GM23338 (cell line): Measurements from ENCODE around the gene KIAA1549. TPM values are rescaled to one million over a fixed set of nuclear protein-coding genes. Genes with fewer than 3 reads are reported as not detected.
A peak's percentile ranks its signal among the peaks of the same experiment; 100 is the strongest.

Experiments
- ATAC-seq: fragments of 200-7000 bp; cut with Tn5 transposase; 3 replicates; pipeline ENCODE4 v1.9.1; 2020
- DNase-seq: peaks from one replicate; pipeline ENCODE4 v3.0.0-alpha.2; 2015; ENCODE audit warnings: low spot score
- H2AFZ ChIP-seq: fragments of 200-600 bp; sonication (generic); 2 replicates; pipeline ENCODE4 v1.8.0; 2016; ENCODE audit warnings: antibody characterized with exemption, mild to moderate bottlenecking, moderate library complexity
- H3F3A ChIP-seq: fragments of 200-600 bp; sonication (generic); replicated peaks from 2 replicates; pipeline ENCODE4 v1.8.0; 2017; ENCODE audit warnings: antibody characterized with exemption, mixed run types, low read depth
- H3K27ac ChIP-seq: fragments of 200-600 bp; sonication (generic); 2 replicates; pipeline ENCODE4 v1.6.1; 2016; ENCODE audit warnings: low read depth
- H3K27me3 ChIP-seq: fragments of 200-600 bp; sonication (generic); 2 replicates; pipeline ENCODE4 v1.8.0; 2016; ENCODE audit warnings: mild to moderate bottlenecking, mixed run types, moderate library complexity; ENCODE audit not compliant: insufficient read depth
- H3K36me3 ChIP-seq: fragments of 200-600 bp; sonication (generic); 2 replicates; pipeline ENCODE4 v1.8.0; 2016; ENCODE audit warnings: mild to moderate bottlenecking; ENCODE audit not compliant: insufficient read depth
- H3K4me1 ChIP-seq: fragments of 200-600 bp; sonication (generic); 2 replicates; pipeline ENCODE4 v1.8.0; 2016; ENCODE audit warnings: mild to moderate bottlenecking, moderate library complexity; ENCODE audit not compliant: insufficient read depth
- H3K4me2 ChIP-seq: fragments of 200-600 bp; sonication (generic); 2 replicates; pipeline ENCODE4 v1.7.1; 2017; ENCODE audit warnings: mixed run types
- H3K4me3 ChIP-seq: fragments of 200-600 bp; sonication (generic); 2 replicates; pipeline ENCODE4 v1.6.1; 2016; ENCODE audit warnings: mixed run types
- H3K79me2 ChIP-seq: fragments of 200-600 bp; sonication (generic); replicated peaks from 2 replicates; pipeline ENCODE4 v1.8.0; 2017; ENCODE audit warnings: mild to moderate bottlenecking; ENCODE audit not compliant: insufficient read depth
- H3K9me2 ChIP-seq: fragments of 200-600 bp; sonication (generic); 2 replicates; pipeline ENCODE4 v1.8.0; 2017; ENCODE audit not compliant: insufficient read depth
- H4K20me1 ChIP-seq: fragments of 200-600 bp; sonication (generic); replicated peaks from 2 replicates; pipeline ENCODE4 v1.8.0; 2017; ENCODE audit warnings: mild to moderate bottlenecking; ENCODE audit not compliant: insufficient read depth
- H3K27ac Mint-ChIP-seq: 2 replicates; pipeline ENCODE4 v1.8.0; 2020; ENCODE audit warnings: inconsistent platforms, mild to moderate bottlenecking, moderate library complexity, mixed read lengths
- H3K27me3 Mint-ChIP-seq: 3 replicates; pipeline ENCODE4 v1.8.0; 2022; ENCODE audit warnings: low read depth, mild to moderate bottlenecking, moderate library complexity, mixed read lengths, inconsistent platforms; ENCODE audit not compliant: insufficient read depth, poor library complexity
- H3K36me3 Mint-ChIP-seq: 3 replicates; pipeline ENCODE4 v1.8.0; 2021; ENCODE audit warnings: low read depth, mild to moderate bottlenecking, inconsistent platforms, moderate library complexity, mixed read lengths
- H3K4me1 Mint-ChIP-seq: 3 replicates; pipeline ENCODE4 v1.8.0; 2020; ENCODE audit warnings: mild to moderate bottlenecking, inconsistent platforms, mixed read lengths
- H3K4me3 Mint-ChIP-seq: 3 replicates; pipeline ENCODE4 v1.8.0; 2021; ENCODE audit warnings: moderate library complexity, mild to moderate bottlenecking, inconsistent platforms, mixed read lengths
- H3K9me3 Mint-ChIP-seq: 3 replicates; pipeline ENCODE4 v1.8.0; 2020; ENCODE audit warnings: moderate library complexity, mild to moderate bottlenecking, inconsistent platforms, mixed read lengths
- CREB1 ChIP-seq: fragments of 250-450 bp; sonication (Bioruptor Pico); IDR thresholded peaks from 2 replicates; pipeline ENCODE4 v1.5.0; 2020; ENCODE audit warnings: low read depth, mild to moderate bottlenecking, moderate library complexity
- CTCF ChIP-seq, 2 experiments: fragments of 200-600 bp in 1 of 2; sonication (generic) in 1 of 2; conservative IDR thresholded peaks; 2 replicates each; pipeline versions ENCODE4 v1.5.1 to v1.6.1; 2016 to 2017; ENCODE audit warnings: antibody characterized with exemption in 2 of 2, low read depth in 2 of 2, mild to moderate bottlenecking in 2 of 2, moderate library complexity in 1 of 2
- EZH2 ChIP-seq: fragments of 200-600 bp; sonication (generic); IDR thresholded peaks from one replicate; pipeline ENCODE4 v1.8.0; 2017; ENCODE audit warnings: antibody characterized with exemption, mild to moderate bottlenecking, low read depth; ENCODE audit not compliant: unreplicated experiment
- EZH2phosphoT487 ChIP-seq: fragments of 200-600 bp; sonication (generic); IDR thresholded peaks from one replicate; pipeline ENCODE4 v1.8.1; 2018; ENCODE audit warnings: antibody characterized with exemption; ENCODE audit not compliant: unreplicated experiment
- NANOG ChIP-seq: IDR thresholded peaks from 2 replicates; pipeline ENCODE4 v1.6.1; 2016; ENCODE audit warnings: antibody characterized with exemption, borderline replicate concordance
- POLR2AphosphoS5 ChIP-seq: IDR thresholded peaks from 2 replicates; pipeline ENCODE4 v1.6.1; 2016; ENCODE audit warnings: antibody characterized with exemption, low read depth
- STAT1 ChIP-seq: IDR thresholded peaks from one replicate; pipeline ENCODE4 v1.6.1; 2016; ENCODE audit warnings: antibody characterized with exemption; ENCODE audit not compliant: unreplicated experiment
- ZNF114 ChIP-seq: fragments of 250-450 bp; sonication (Bioruptor Pico); IDR thresholded peaks from 2 replicates; pipeline ENCODE4 v1.5.0; 2020; ENCODE audit warnings: mild to moderate bottlenecking, moderate library complexity
- ZNF331 ChIP-seq: fragments of 250-450 bp; sonication (Bioruptor Pico); IDR thresholded peaks from 2 replicates; pipeline ENCODE4 v1.5.0; 2020; ENCODE audit warnings: low read depth, mild to moderate bottlenecking, moderate library complexity
- polyA plus RNA-seq: library from polyadenylated mRNA; unstranded; fragments of >200 nt; fragmentation: Nextera tagmentation; extraction: Ambion mirVana; gene quantifications from 2 replicates; pipeline ENCODE4 v1.2.1, GENCODE V29; 2016
- total RNA-seq: library from RNA; depleted of rRNA; stranded (reverse); fragments of >200 nt; shearing (Covaris generic); gene quantifications from 2 replicates; pipeline ENCODE4 v1.2.3, GENCODE V29; 2014
- TF ChIP-seq, protein P1 (sequence below): IDR thresholded peaks from 2 replicates; pipeline ENCODE4 v1.6.1; 2016; ENCODE audit warnings: antibody characterized with exemption
- TF ChIP-seq, protein P2 (sequence below): IDR thresholded peaks from one replicate; pipeline ENCODE4 v1.6.1; 2018; ENCODE audit warnings: antibody characterized with exemption; ENCODE audit not compliant: unreplicated experiment

KIAA1549 gene
- total and polyA plus RNA-seq, 2 experiments from 2014 or later: 3.6 to 13.5 TPM

DNA sequence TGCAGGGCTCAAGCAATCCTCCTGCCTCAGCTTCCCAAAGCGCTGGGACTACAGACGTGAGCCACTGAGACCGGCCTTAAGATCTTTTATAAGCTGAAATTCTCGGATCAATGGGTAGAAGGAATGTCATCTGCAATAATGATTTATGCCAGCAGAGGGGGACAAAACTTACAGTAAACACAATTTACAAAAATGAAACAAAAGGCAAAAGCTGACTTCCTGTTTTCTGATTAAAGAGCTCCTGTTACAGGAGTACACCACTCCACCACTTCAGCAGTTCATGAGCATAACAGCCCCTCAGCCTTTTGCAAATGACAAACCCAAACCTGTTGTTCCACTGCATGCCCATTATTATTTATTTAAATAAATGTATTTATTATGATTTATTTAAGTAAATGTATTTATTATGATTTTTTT, 94.7 kb downstream of the KIAA1549 start:
- H3K4me3 ChIP-seq: no peak overlapping the region
- 0 out of 2 replicates have a peak, but pooled peaks cover 3% of the 10 kb centered on the region for H3F3A ChIP-seq
- no peaks in the 10 kb centered on the region for H3K27me3 ChIP-seq
- Mint-ChIP-seq H3K9me3 (no peaks in the 10 kb centered on the region), H3K36me3 (peaks cover 24% of the 10 kb centered on the region), H3K27me3 (peaks cover 8% of the 10 kb centered on the region), H3K4me3 (no peak overlapping the region), H3K4me1 (peaks cover 6% of the 10 kb centered on the region; the same call in 2 of the 3 replicates), H3K27ac (no peak overlapping the region)
- H3K4me1 ChIP-seq: no peaks in the 10 kb centered on the region
- no peaks in the 10 kb centered on the region for H3K9me2 ChIP-seq
- peaks cover 3% of the 10 kb centered on the region; the same call in 1 of the 2 replicates for H3K36me3 ChIP-seq
- DNase-seq (peak; percentile 70), ATAC-seq (no peak)
- H3K79me2 ChIP-seq: no peaks in the 10 kb centered on the region
- TF ChIP-seq CTCF (conservative IDR thresholded peaks at IDR 0.05; ENCODE audit: low read depth in 2 of 2) (peak; percentile 56 to 79), NANOG (no peak)
- no peak overlapping the region for H3K27ac ChIP-seq
- no peak overlapping the region for H2AFZ ChIP-seq
- no peaks in the 10 kb centered on the region; the same call in 1 of the 2 replicates for H4K20me1 ChIP-seq
- H3K4me2 ChIP-seq: no peak overlapping the region

DNA sequence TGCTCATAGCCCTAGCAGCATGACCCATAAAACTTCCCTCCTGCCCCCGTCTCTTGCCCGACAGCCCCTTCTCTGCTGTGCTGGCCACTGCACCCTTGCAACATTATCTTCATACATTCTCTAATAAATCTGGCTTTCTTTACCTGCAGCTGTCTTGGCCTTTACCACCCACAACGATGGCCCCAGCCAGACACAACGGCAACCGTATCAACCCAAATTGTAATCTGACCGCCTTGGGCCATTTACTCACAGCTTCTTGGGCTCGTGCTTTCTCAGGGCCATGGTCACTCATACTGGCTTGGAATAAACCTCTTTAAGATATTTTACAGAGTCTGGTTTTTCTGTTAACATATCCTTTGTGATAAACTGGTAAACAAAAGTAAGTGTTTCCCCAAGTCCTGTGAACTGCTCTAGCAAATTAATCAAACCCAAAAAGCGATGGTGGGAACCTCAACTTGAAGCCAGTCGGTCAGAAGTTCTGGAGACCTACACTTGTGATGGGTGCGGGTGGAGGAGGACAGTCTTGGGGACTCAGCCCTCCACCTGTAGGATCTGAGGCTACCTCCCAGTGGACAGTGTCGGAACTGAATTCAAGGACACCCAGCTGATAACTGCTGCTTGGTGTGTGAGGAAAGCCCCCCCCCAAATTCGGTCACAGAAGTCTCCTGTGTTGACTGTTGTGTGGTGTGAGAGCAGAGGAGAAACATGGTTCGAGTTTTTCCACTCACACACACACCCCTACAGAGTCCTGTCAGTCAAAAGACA, 95.6 kb downstream of the KIAA1549 start:
- Histone ChIP-seq H3K79me2 (no peaks in the 10 kb centered on the region), H3K4me2 (no peak overlapping the region), H4K20me1 (no peaks in the 10 kb centered on the region; the same call in 1 of the 2 replicates), H2AFZ (no peak overlapping the region), H3K27ac (no peak overlapping the region), H3K36me3 (peaks cover 3% of the 10 kb centered on the region; the same call in 1 of the 2 replicates), H3K27me3 (no peaks in the 10 kb centered on the region), H3K4me1 (no peaks in the 10 kb centered on the region), H3F3A (0 out of 2 replicates have a peak, but pooled peaks cover 3% of the 10 kb centered on the region), H3K9me2 (no peaks in the 10 kb centered on the region), H3K4me3 (no peak overlapping the region)
- Mint-ChIP-seq H3K9me3 (no peaks in the 10 kb centered on the region), H3K36me3 (peaks cover 32% of the 10 kb centered on the region), H3K4me1 (no peaks in the 10 kb centered on the region; the same call in 2 of the 3 replicates), H3K4me3 (no peak overlapping the region), H3K27me3 (peaks cover 6% of the 10 kb centered on the region), H3K27ac (no peak overlapping the region)
- DNase-seq: peak; percentile 19
- peak; percentile 72 for ATAC-seq
- TF ChIP-seq CREB1 (CRISPR knock-in tag) (no peak), ZNF331 (CRISPR knock-in tag) (no peak), ZNF114 (CRISPR knock-in tag) (no peak), POLR2AphosphoS5 (no peak), EZH2phosphoT487 (no peak), EZH2 (no peak), STAT1 (no peak)
- TF ChIP-seq, protein P1, sequence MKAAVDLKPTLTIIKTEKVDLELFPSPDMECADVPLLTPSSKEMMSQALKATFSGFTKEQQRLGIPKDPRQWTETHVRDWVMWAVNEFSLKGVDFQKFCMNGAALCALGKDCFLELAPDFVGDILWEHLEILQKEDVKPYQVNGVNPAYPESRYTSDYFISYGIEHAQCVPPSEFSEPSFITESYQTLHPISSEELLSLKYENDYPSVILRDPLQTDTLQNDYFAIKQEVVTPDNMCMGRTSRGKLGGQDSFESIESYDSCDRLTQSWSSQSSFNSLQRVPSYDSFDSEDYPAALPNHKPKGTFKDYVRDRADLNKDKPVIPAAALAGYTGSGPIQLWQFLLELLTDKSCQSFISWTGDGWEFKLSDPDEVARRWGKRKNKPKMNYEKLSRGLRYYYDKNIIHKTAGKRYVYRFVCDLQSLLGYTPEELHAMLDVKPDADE: no peak
- TF ChIP-seq, protein P2, sequence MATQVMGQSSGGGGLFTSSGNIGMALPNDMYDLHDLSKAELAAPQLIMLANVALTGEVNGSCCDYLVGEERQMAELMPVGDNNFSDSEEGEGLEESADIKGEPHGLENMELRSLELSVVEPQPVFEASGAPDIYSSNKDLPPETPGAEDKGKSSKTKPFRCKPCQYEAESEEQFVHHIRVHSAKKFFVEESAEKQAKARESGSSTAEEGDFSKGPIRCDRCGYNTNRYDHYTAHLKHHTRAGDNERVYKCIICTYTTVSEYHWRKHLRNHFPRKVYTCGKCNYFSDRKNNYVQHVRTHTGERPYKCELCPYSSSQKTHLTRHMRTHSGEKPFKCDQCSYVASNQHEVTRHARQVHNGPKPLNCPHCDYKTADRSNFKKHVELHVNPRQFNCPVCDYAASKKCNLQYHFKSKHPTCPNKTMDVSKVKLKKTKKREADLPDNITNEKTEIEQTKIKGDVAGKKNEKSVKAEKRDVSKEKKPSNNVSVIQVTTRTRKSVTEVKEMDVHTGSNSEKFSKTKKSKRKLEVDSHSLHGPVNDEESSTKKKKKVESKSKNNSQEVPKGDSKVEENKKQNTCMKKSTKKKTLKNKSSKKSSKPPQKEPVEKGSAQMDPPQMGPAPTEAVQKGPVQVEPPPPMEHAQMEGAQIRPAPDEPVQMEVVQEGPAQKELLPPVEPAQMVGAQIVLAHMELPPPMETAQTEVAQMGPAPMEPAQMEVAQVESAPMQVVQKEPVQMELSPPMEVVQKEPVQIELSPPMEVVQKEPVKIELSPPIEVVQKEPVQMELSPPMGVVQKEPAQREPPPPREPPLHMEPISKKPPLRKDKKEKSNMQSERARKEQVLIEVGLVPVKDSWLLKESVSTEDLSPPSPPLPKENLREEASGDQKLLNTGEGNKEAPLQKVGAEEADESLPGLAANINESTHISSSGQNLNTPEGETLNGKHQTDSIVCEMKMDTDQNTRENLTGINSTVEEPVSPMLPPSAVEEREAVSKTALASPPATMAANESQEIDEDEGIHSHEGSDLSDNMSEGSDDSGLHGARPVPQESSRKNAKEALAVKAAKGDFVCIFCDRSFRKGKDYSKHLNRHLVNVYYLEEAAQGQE: no peak
